NCI-H345 (cell line): ENCODE measurements around the gene NPEPL1.
"Not testable (repeated sequence)": the region's sequence is repeated elsewhere in the genome, so short reads cannot be mapped to it uniquely, and the experiment has no call there.

Source experiments
- DNase-seq: peaks from one replicate; lab custom pipeline; 2025; lab: John Stamatoyannopoulos, UW

NPEPL1 gene

GRCh38 chr20:58714340-58714922 lies 21.8 kb downstream of the NPEPL1 start:
- DNase-seq: no peak

- DNase-seq: no peak
Observed at GRCh38 chr20:58714923-58715351, 22.3 kb downstream of the NPEPL1 start.

GRCh38 chr20:58715391-58715800 lies 22.8 kb downstream of the NPEPL1 start:
- no peak for DNase-seq

GRCh38 chr20:58715801-58716475 lies 23.3 kb downstream of the NPEPL1 start:
- no peak for DNase-seq

- DNase-seq: no peak
Observed at GRCh38 chr20:58716476-58717277, 24.1 kb downstream of the NPEPL1 start.

- no peak for DNase-seq
Observed at GRCh38 chr20:58717278-58718091, 24.9 kb downstream of the NPEPL1 start.

- no peak for DNase-seq
Observed at GRCh38 chr20:58718121-58718563, 25.5 kb downstream of the NPEPL1 start.

GRCh38 chr20:58718729-58719128 lies 26.1 kb downstream of the NPEPL1 start:
- DNase-seq: no peak

- no peak for DNase-seq
Observed at GRCh38 chr20:58719258-58719657, 26.7 kb downstream of the NPEPL1 start.

- no peak for DNase-seq
Observed at GRCh38 chr20:58719971-58720371, 27.4 kb downstream of the NPEPL1 start.

- no peak for DNase-seq
Observed at GRCh38 chr20:58720890-58721289, 28.3 kb downstream of the NPEPL1 start.

- DNase-seq: no peak
Observed at GRCh38 chr20:58721951-58722778, 29.6 kb downstream of the NPEPL1 start.

GRCh38 chr20:58722877-58723627 lies 30.5 kb downstream of the NPEPL1 start:
- DNase-seq: no peak

- no peak for DNase-seq
Observed at GRCh38 chr20:58723628-58723984, 31.0 kb downstream of the NPEPL1 start.

- not testable (repeated sequence) for DNase-seq
Observed at GRCh38 chr20:58726156-58726555, 33.6 kb downstream of the NPEPL1 start.

GRCh38 chr20:58731192-58731591 lies 38.6 kb downstream of the NPEPL1 start:
- DNase-seq: no peak

GRCh38 chr20:58737198-58737597 lies 44.6 kb downstream of the NPEPL1 start:
- DNase-seq: no peak

- DNase-seq: no peak
Observed at GRCh38 chr20:58740356-58741308, 48.0 kb downstream of the NPEPL1 start.

- no peak for DNase-seq
Observed at GRCh38 chr20:58741384-58741783, 48.8 kb downstream of the NPEPL1 start.
